HEK293 (cell line): ENCODE results near the gene RARRES2.

Experiments
- CTCF ChIP-seq: fragments of 450-650 bp; formaldehyde crosslinking; IDR thresholded peaks from 2 replicates; pipeline ENCODE4 v1.5.1; 2016; ENCODE audit warnings: missing biosample characterization, missing genetic modification characterization
- KLF1 ChIP-seq: fragments of 450-650 bp; formaldehyde crosslinking; IDR thresholded peaks from 2 replicates; pipeline ENCODE4 v1.5.1; 2016; ENCODE audit warnings: missing biosample characterization, missing genetic modification characterization
- PRDM10 ChIP-seq: fragments of 450-650 bp; formaldehyde crosslinking; IDR thresholded peaks from 2 replicates; pipeline ENCODE4 v1.5.1; 2016; ENCODE audit warnings: missing biosample characterization, missing genetic modification characterization
- REST ChIP-seq: fragments of 450-650 bp; formaldehyde crosslinking; IDR thresholded peaks from 2 replicates; pipeline ENCODE4 v1.5.1; 2016; ENCODE audit warnings: missing biosample characterization, missing genetic modification characterization
- YY2 ChIP-seq: fragments of 450-650 bp; formaldehyde crosslinking; IDR thresholded peaks from 2 replicates; pipeline ENCODE4 v1.5.1; 2016; ENCODE audit warnings: missing biosample characterization, missing genetic modification characterization
- ZNF23 ChIP-seq: fragments of 450-650 bp; formaldehyde crosslinking; IDR thresholded peaks from 2 replicates; pipeline ENCODE4 v1.5.1; 2016; ENCODE audit warnings: missing biosample characterization, missing genetic modification characterization, borderline replicate concordance
- ZNF394 ChIP-seq: fragments of 450-650 bp; formaldehyde crosslinking; IDR thresholded peaks from 2 replicates; pipeline ENCODE4 v1.5.1; 2016; ENCODE audit warnings: missing biosample characterization, missing genetic modification characterization, mild to moderate bottlenecking, moderate library complexity, borderline replicate concordance
- ZNF747 ChIP-seq: fragments of 450-650 bp; formaldehyde crosslinking; IDR thresholded peaks from 2 replicates; pipeline ENCODE4 v1.5.1; 2016; ENCODE audit warnings: missing biosample characterization, missing genetic modification characterization
- ZNF768 ChIP-seq: fragments of 450-650 bp; formaldehyde crosslinking; IDR thresholded peaks from 2 replicates; pipeline ENCODE4 v1.5.1; 2018; ENCODE audit warnings: missing biosample characterization, mild to moderate bottlenecking, missing genetic modification characterization

GRCh38 chr7:150380463-150380862 is 39.0 kb upstream of the RARRES2 start:
- TF ChIP-seq CTCF (tag by site-specific recombination): no peak
- no peak for TF ChIP-seq ZNF768 (tag by site-specific recombination)
- TF ChIP-seq PRDM10 (tag by site-specific recombination): no peak
- TF ChIP-seq KLF1 (tag by site-specific recombination): no peak
- TF ChIP-seq ZNF23 (tag by site-specific recombination): no peak
- no peak for TF ChIP-seq ZNF747 (tag by site-specific recombination)
- no peak for TF ChIP-seq ZNF394
- TF ChIP-seq REST: no peak
- TF ChIP-seq YY2 (tag by site-specific recombination): no peak
